Activated CD4-positive, alpha-beta T cell treated with anti-CD3 and anti-CD28 coated beads for 48 hours (primary cell): ENCODE data around the gene UBQLN4.
"Not testable (repeated sequence)": the region's sequence is repeated elsewhere in the genome, so short reads cannot be mapped to it uniquely, and the experiment has no call there.

Source experiments
- DNase-seq: peaks from one replicate; pipeline ENCODE4 v3.0.0-alpha.2; 2020

The UBQLN4 gene

GRCh38 chr1:156080863-156081179, 27.2 kb upstream of the UBQLN4 start:
- no peak for DNase-seq

- no peak for DNase-seq
These were observed 26.8 kb upstream of the UBQLN4 start for GRCh38 chr1:156080241-156080862.

GRCh38 chr1:156079762-156080161, 26.2 kb upstream of the UBQLN4 start:
- no peak for DNase-seq

GRCh38 chr1:156078728-156079127, 25.1 kb upstream of the UBQLN4 start:
- DNase-seq = no peak

- no peak for DNase-seq
These were observed 23.8 kb upstream of the UBQLN4 start for GRCh38 chr1:156077430-156077760.

GRCh38 chr1:156076609-156077429, 23.2 kb upstream of the UBQLN4 start:
- no peak for DNase-seq

- no peak for DNase-seq
These were observed 22.2 kb upstream of the UBQLN4 start for GRCh38 chr1:156075775-156076204.

- DNase-seq = no peak
These were observed 21.6 kb upstream of the UBQLN4 start for GRCh38 chr1:156075162-156075561.

GRCh38 chr1:156074661-156075060, 21.1 kb upstream of the UBQLN4 start:
- DNase-seq = no peak

- no peak for DNase-seq
These were observed 20.1 kb upstream of the UBQLN4 start for GRCh38 chr1:156073740-156074139.

- no peak for DNase-seq
These were observed 19.6 kb upstream of the UBQLN4 start for GRCh38 chr1:156073110-156073687.

GRCh38 chr1:156072251-156072650, 18.7 kb upstream of the UBQLN4 start:
- no peak for DNase-seq

- not testable (repeated sequence) for DNase-seq
These were observed 17.8 kb upstream of the UBQLN4 start for GRCh38 chr1:156071332-156071816.

GRCh38 chr1:156070548-156070947, 16.9 kb upstream of the UBQLN4 start:
- DNase-seq = no peak

GRCh38 chr1:156069490-156070455, 16.2 kb upstream of the UBQLN4 start:
- no peak for DNase-seq

- DNase-seq = no peak
These were observed 13.7 kb upstream of the UBQLN4 start for GRCh38 chr1:156067262-156067661.

- no peak for DNase-seq
These were observed 12.3 kb upstream of the UBQLN4 start for GRCh38 chr1:156065871-156066270.

- no peak for DNase-seq
These were observed 11.6 kb upstream of the UBQLN4 start for GRCh38 chr1:156065212-156065611.

- no peak for DNase-seq
These were observed 11.0 kb upstream of the UBQLN4 start for GRCh38 chr1:156064615-156065014.

GRCh38 chr1:156063997-156064285, 10.3 kb upstream of the UBQLN4 start:
- no peak for DNase-seq

GRCh38 chr1:156062189-156062588, 8.6 kb upstream of the UBQLN4 start:
- DNase-seq = no peak

GRCh38 chr1:156060937-156061636, 7.5 kb upstream of the UBQLN4 start, which contains the start of gene RAB25:
TSS of gene RAB25 (plus strand) at chr1:156061160. CDS start at chr1:156061401, 241 bp downstream.
- DNase-seq = no peak
